ENCODE measurements around the gene TRERF1.

DNA sequence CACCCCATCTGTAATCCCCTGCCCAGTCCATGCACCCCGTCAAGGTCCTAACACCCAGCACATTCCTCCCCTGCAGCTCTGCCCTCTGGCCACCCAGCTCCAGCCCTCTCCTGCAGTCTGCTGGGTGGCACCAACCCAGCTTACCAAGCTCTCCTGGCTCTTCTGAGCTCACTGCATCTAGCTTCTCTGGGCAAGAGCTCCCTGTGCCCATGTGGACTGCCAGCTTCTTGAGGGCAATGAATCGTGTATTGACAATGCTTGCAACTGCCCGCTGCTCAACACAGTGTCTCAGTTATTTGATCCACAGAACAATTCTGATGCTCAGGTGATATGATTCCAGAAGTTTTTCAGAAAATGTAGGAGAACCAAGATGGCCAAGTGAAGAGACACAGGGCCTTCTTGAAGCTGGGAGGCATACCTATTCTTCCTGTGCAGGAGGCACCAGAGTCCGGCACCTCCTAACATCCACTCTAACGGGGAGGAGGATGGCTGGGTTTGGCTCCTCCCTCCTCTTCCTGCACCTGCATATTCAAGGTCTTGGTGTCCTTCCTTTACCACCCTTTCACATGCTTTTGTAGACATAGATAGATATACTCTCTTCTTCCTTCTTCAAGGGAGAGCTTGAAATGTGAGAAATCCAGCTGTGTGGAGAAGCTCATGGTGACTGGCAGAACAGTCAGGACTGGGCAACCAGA, 85.6 kb downstream of the TRERF1 start:
- TF ChIP-seq, protein P1, sequence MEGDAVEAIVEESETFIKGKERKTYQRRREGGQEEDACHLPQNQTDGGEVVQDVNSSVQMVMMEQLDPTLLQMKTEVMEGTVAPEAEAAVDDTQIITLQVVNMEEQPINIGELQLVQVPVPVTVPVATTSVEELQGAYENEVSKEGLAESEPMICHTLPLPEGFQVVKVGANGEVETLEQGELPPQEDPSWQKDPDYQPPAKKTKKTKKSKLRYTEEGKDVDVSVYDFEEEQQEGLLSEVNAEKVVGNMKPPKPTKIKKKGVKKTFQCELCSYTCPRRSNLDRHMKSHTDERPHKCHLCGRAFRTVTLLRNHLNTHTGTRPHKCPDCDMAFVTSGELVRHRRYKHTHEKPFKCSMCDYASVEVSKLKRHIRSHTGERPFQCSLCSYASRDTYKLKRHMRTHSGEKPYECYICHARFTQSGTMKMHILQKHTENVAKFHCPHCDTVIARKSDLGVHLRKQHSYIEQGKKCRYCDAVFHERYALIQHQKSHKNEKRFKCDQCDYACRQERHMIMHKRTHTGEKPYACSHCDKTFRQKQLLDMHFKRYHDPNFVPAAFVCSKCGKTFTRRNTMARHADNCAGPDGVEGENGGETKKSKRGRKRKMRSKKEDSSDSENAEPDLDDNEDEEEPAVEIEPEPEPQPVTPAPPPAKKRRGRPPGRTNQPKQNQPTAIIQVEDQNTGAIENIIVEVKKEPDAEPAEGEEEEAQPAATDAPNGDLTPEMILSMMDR (optimal IDR thresholded peaks at IDR 0.05 in 1 of 3, IDR thresholded peaks at IDR 0.05 in 1 of 3, conservative IDR thresholded peaks at IDR 0.05 in 1 of 3; ENCODE audit: extremely low read depth in 1 of 3, insufficient read depth in 2 of 3, low read length in 3 of 3): no peak
- no peak for TF ChIP-seq EZH2 (IDR thresholded peaks at IDR 0.05; ENCODE audit: low read length)

All from keratinocyte (primary cell).